Body of pancreas (tissue), 4 donors: Measurements from ENCODE around the gene HADH. TPM values are rescaled to one million over a fixed set of nuclear protein-coding genes. Genes with fewer than 3 reads are reported as not detected.

Experiments used
- ATAC-seq: fragments of 150-250 bp; one replicate; pipeline ENCODE4 v1.9.1; 2016
- DNase-seq, 4 donors: peaks; one replicate each; pipeline ENCODE4 v3.0.0-alpha.2; 2019
- H3K27ac ChIP-seq, 4 donors: fragments of 200-600 bp; sonication (generic); 1 replicate in 3 of 4; 2 replicates in 1 of 4; pipeline versions ENCODE4 v1.5.1 to v1.6.1; 2016 to 2019; ENCODE audit warnings: mild to moderate bottlenecking in 1 of 4, mixed read lengths in 1 of 4, moderate library complexity in 1 of 4
- H3K27me3 ChIP-seq, 2 donors: fragments of 200-600 bp; sonication (generic); one replicate each; pipeline ENCODE4 v1.6.0; 2016; ENCODE audit warnings: mild to moderate bottlenecking in 1 of 2
- H3K36me3 ChIP-seq, 2 donors: fragments of 200-600 bp; sonication (generic); replicated peaks in 1 of 2; 2 replicates each; pipeline ENCODE4 v1.5.1; 2016; ENCODE audit warnings: low read depth in 2 of 2; ENCODE audit not compliant: insufficient read depth in 1 of 2
- H3K4me1 ChIP-seq: fragments of 200-600 bp; sonication (generic); one replicate; pipeline ENCODE4 v1.6.0; 2016
- H3K4me3 ChIP-seq, 2 donors: fragments of 200-600 bp; sonication (generic); 1 replicate in 1 of 2; 2 replicates in 1 of 2; pipeline ENCODE4 v1.5.1; 2016 to 2019
- H3K9me3 ChIP-seq, 3 donors: fragments of 200-600 bp; sonication (generic); 1 replicate in 2 of 3; 2 replicates in 1 of 3; pipeline ENCODE4 v1.5.1; 2016
- POLR2A ChIP-seq, 3 donors: fragments of 450-650 bp; IDR thresholded peaks; one replicate each; pipeline ENCODE4 v1.6.1; 2016; ENCODE audit warnings: antibody characterized with exemption in 3 of 3, mild to moderate bottlenecking in 2 of 3
- WGBS, 2 donors: methylation state at CpG; one replicate each; pipeline ENCODE4 v1.1.5; 2017; 5-methylcytosine and 5-hydroxymethylcytosine counted together
- intact Hi-C: fragments of 100-400 bp; cut with DNase I; formaldehyde crosslinking; loops from one replicate; pipeline ENCODE4 v1.15.1; 2023
- total RNA-seq, 2 donors: library from RNA; depleted of rRNA; stranded (reverse); fragments of >200 nt; gene quantifications; one replicate each; pipeline ENCODE4 v1.1.0, GENCODE V29; 2016
- TF ChIP-seq, protein P1 (sequence below), 7 experiments: fragments of 450-650 bp in 4 of 7; fragments of 200-600 bp in 3 of 7; sonication (generic) in 3 of 7; IDR thresholded peaks; one replicate each; pipeline ENCODE4 v1.5.1; 2016 to 2019; ENCODE audit warnings: antibody characterized with exemption in 7 of 7

The HADH gene
- total RNA-seq, 2 donors from 2014 or later: 23.9 to 34.6 TPM

DNA sequence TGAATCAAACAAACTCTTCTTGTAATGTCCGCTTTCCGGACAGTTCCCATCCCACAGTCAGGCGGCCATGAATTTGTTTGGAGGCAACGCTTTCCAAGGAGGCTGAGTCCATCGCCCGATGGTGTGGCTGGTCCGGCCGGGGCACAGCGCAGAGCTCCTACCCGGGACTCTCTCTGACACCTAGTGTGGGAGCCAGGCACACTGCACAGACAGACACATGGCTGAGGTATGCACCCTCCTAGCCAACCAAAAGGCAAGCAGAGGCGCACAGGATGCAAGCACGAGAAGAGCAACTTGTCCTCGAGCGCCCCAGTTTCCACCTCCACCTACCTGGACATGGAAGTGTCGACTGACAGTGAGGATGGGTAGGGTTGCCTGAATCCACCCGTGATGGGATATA, 91.6 kb downstream of the HADH start:
- DNase-seq (no peak), ATAC-seq (no peak)
- H3K36me3 ChIP-seq: no peaks in the 10 kb centered on the region
- H3K4me1 ChIP-seq: no peaks in the 10 kb centered on the region
- no peak overlapping the region for H3K4me3 ChIP-seq
- intact Hi-C loops: no loop called here
- WGBS, 2 donors: 77 to 83% methylated on average over 16 of the region's 16 CpGs
- no peak overlapping the region for H3K27ac ChIP-seq
- no peak for TF ChIP-seq POLR2A (IDR thresholded peaks at IDR 0.05)
- TF ChIP-seq, protein P1, sequence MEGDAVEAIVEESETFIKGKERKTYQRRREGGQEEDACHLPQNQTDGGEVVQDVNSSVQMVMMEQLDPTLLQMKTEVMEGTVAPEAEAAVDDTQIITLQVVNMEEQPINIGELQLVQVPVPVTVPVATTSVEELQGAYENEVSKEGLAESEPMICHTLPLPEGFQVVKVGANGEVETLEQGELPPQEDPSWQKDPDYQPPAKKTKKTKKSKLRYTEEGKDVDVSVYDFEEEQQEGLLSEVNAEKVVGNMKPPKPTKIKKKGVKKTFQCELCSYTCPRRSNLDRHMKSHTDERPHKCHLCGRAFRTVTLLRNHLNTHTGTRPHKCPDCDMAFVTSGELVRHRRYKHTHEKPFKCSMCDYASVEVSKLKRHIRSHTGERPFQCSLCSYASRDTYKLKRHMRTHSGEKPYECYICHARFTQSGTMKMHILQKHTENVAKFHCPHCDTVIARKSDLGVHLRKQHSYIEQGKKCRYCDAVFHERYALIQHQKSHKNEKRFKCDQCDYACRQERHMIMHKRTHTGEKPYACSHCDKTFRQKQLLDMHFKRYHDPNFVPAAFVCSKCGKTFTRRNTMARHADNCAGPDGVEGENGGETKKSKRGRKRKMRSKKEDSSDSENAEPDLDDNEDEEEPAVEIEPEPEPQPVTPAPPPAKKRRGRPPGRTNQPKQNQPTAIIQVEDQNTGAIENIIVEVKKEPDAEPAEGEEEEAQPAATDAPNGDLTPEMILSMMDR (IDR thresholded peaks at IDR 0.05): no peak
- no peaks in the 10 kb centered on the region for H3K9me3 ChIP-seq
- H3K27me3 ChIP-seq: no peaks in the 10 kb centered on the region

Other genes starting within 250 kb of the HADH start
- gene SGMS2, start 165.0 kb upstream of the HADH start, total RNA-seq: 10 to 100 TPM; 32.2 to 36.9 TPM
- gene CYP2U1, start 58.3 kb upstream of the HADH start, total RNA-seq: 1 to 10 TPM; 5.7 to 7.6 TPM
- 1 to 10 TPM; 1.6 to 5.6 TPM for gene LEF1, start 179.0 kb downstream of the HADH start, total RNA-seq